ENCODE measurements around the gene PPP1R16B.

PPP1R16B gene

DNA sequence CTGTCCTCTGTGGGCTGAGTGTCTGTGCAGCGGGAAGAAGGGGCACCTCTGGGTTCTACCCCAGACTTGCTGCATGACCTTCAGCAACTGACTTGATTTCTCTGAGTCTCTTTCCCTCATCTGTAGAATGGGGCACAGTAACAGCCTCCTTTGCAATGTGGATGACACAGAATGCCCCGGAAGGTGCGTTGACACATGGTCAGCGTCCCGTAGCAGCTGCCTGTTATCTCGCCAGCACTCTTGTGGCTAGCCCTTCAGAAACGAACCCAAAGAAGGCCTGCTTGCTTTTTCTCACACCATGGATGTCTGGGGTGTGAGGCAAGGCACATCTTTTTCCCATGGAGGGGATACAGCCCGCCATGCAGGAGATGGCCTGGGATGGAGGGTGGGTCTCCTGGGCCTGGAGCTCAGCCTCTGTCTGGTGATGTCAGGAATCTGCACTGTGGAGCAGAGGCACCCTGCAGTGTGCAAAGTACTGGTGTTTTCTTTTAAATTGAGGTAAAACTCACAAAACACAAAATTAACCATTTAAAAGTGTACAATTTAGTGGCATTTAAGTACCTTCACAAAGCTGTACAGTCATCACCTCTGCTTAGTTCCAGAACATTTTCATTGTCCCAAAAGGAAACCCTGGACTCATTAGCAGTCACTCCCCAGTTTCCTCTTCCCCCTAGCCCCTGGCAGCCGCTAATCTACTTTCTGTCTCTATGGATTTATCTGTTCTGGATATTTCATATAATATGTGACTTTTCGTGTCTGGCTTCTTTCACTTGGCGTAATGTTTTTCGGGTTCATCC is 61.0 kb downstream of the PPP1R16B start (continued):
- no peak for TF ChIP-seq ZNF114 (tag by site-specific recombination; IDR thresholded peaks at IDR 0.05)
- no peak for TF ChIP-seq PRDM2 (tag by site-specific recombination; IDR thresholded peaks at IDR 0.05; ENCODE audit: borderline replicate concordance)
- no peak for TF ChIP-seq ZNF398 (tag by site-specific recombination; IDR thresholded peaks at IDR 0.05)
- TF ChIP-seq, protein P1, sequence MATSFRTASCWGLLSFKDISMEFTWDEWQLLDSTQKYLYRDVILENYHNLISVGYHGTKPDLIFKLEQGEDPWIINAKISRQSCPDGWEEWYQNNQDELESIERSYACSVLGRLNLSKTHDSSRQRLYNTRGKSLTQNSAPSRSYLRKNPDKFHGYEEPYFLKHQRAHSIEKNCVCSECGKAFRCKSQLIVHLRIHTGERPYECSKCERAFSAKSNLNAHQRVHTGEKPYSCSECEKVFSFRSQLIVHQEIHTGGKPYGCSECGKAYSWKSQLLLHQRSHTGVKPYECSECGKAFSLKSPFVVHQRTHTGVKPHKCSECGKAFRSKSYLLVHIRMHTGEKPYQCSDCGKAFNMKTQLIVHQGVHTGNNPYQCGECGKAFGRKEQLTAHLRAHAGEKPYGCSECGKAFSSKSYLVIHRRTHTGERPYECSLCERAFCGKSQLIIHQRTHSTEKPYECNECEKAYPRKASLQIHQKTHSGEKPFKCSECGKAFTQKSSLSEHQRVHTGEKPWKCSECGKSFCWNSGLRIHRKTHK (tag by site-specific recombination; IDR thresholded peaks at IDR 0.05), result no peak
- TF ChIP-seq ZNF629 (tag by site-specific recombination; IDR thresholded peaks at IDR 0.05), result no peak
- TF ChIP-seq KLF7 (tag by site-specific recombination; IDR thresholded peaks at IDR 0.05; ENCODE audit: borderline replicate concordance), result no peak
- no peak for TF ChIP-seq HOXD13 (CRISPR knock-in tag; IDR thresholded peaks at IDR 0.05; ENCODE audit: borderline replicate concordance)
- no peak for TF ChIP-seq EGR2 (tag by site-specific recombination; IDR thresholded peaks at IDR 0.05; ENCODE audit: low read depth)

DNA sequence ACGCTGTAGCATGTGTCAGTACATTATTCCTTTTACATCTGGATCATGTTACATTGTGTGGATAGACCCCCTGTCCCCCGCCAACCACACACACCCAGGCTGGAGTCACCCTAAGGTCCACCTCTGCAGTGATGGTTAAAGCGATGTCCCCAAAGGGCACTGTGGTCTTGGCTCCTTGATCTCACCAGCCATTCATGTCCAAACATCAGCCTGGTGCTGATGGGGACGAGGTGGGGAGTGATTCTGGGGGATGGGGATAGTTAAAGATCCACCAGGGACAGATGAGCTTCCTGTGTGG is 61.5 kb downstream of the PPP1R16B start:
- ChIA-PET POLR2A (no interaction called here), CTCF (interaction anchor here (1.3 kb wide), 1 partner anchor 181 kb away, joined by 3 read pairs; no protein-coding TSS in a partner anchor)
- no peaks in the 10 kb centered on the region for H3K9me3 ChIP-seq (ENCODE audit: control insufficient read depth, insufficient read depth, low read depth, low read length)
- H3K27ac ChIP-seq (ENCODE audit: extremely low read depth, low read depth, low read length), result no peak overlapping the region
- H3K4me3 ChIP-seq (ENCODE audit: low read depth, low read length), result no peak overlapping the region
- H3K36me3 ChIP-seq (ENCODE audit: control insufficient read depth in 2 of 2, insufficient read depth in 1 of 2, low read length in 2 of 2), result no peaks in the 10 kb centered on the region
- TF ChIP-seq ZNF335 (tag by site-specific recombination; conservative IDR thresholded peaks at IDR 0.05), result no peak
- no peak for TF ChIP-seq ZNF248 (tag by site-specific recombination; IDR thresholded peaks at IDR 0.05)
- TF ChIP-seq, protein P2, sequence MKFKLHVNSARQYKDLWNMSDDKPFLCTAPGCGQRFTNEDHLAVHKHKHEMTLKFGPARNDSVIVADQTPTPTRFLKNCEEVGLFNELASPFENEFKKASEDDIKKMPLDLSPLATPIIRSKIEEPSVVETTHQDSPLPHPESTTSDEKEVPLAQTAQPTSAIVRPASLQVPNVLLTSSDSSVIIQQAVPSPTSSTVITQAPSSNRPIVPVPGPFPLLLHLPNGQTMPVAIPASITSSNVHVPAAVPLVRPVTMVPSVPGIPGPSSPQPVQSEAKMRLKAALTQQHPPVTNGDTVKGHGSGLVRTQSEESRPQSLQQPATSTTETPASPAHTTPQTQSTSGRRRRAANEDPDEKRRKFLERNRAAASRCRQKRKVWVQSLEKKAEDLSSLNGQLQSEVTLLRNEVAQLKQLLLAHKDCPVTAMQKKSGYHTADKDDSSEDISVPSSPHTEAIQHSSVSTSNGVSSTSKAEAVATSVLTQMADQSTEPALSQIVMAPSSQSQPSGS (tag by site-specific recombination; IDR thresholded peaks at IDR 0.05; ENCODE audit: low read depth), result no peak
- TF ChIP-seq ZNF621 (tag by site-specific recombination; IDR thresholded peaks at IDR 0.05), result no peak
- TF ChIP-seq ZNF560 (tag by site-specific recombination; IDR thresholded peaks at IDR 0.05; ENCODE audit: borderline replicate concordance), result no peak
- TF ChIP-seq, protein P3, sequence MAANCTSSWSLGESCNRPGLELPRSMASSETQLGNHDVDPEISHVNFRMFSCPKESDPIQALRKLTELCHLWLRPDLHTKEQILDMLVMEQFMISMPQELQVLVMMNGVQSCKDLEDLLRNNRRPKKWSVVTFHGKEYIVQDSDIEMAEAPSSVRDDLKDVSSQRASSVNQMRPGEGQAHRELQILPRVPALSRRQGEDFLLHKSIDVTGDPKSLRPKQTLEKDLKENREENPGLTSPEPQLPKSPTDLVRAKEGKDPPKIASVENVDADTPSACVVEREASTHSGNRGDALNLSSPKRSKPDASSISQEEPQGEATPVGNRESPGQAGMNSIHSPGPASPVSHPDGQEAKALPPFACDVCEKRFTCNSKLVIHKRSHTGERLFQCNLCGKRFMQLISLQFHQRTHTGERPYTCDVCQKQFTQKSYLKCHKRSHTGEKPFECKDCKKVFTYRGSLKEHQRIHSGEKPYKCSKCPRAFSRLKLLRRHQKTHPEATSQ (tag by site-specific recombination; IDR thresholded peaks at IDR 0.05), result no peak
- no peaks in the 10 kb centered on the region for H3K4me1 ChIP-seq (ENCODE audit: control insufficient read depth, insufficient read depth, low read length)
